Ishikawa (cell line): ENCODE measurements around the gene PSMA7.

Experiments used
- CEBPB ChIP-seq: IDR thresholded peaks from 2 replicates; pipeline ENCODE4 v1.6.1; 2012
- CREB1 ChIP-seq: IDR thresholded peaks from 2 replicates; pipeline ENCODE4 v1.6.1; 2012; ENCODE audit warnings: low read depth
- EGR1 ChIP-seq: IDR thresholded peaks from 2 replicates; pipeline ENCODE4 v1.6.1; 2012
- EP300 ChIP-seq: IDR thresholded peaks from 2 replicates; pipeline ENCODE4 v1.6.1; 2012; ENCODE audit warnings: borderline replicate concordance
- FOXM1 ChIP-seq: IDR thresholded peaks from 2 replicates; pipeline ENCODE4 v1.6.1; 2012; ENCODE audit warnings: low read depth, borderline replicate concordance
- MAX ChIP-seq: IDR thresholded peaks from 2 replicates; pipeline ENCODE4 v1.6.1; 2012
- NFIC ChIP-seq: IDR thresholded peaks from 2 replicates; pipeline ENCODE4 v1.6.1; 2012
- RAD21 ChIP-seq: IDR thresholded peaks from 2 replicates; pipeline ENCODE4 v1.6.1; 2012; ENCODE audit warnings: low read depth
- REST ChIP-seq: IDR thresholded peaks from 2 replicates; pipeline ENCODE4 v1.6.1; 2012; ENCODE audit warnings: low read depth, mild to moderate bottlenecking
- TAF1 ChIP-seq: IDR thresholded peaks from 2 replicates; pipeline ENCODE4 v1.6.1; 2012; ENCODE audit warnings: low read depth, mild to moderate bottlenecking
- TCF12 ChIP-seq: IDR thresholded peaks from 2 replicates; pipeline ENCODE4 v1.6.1; 2012; ENCODE audit warnings: low read depth
- USF1 ChIP-seq: IDR thresholded peaks from 2 replicates; pipeline ENCODE4 v1.6.1; 2012
- YY1 ChIP-seq: IDR thresholded peaks from 2 replicates; pipeline ENCODE4 v1.6.1; 2012; ENCODE audit warnings: low read depth
- ZBTB7A ChIP-seq: IDR thresholded peaks from 2 replicates; pipeline ENCODE4 v1.6.1; 2012; ENCODE audit warnings: low read depth

- TF ChIP-seq EP300 (no peak), YY1 (no peak), USF1 (no peak), MAX (no peak), RAD21 (no peak), NFIC (no peak), CREB1 (no peak), REST (no peak), TAF1 (no peak), ZBTB7A (no peak), TCF12 (no peak), EGR1 (no peak), FOXM1 (no peak), CEBPB (no peak)
Observed at GRCh38 chr20:62157387-62158087, 14.3 kb upstream of the PSMA7 start.
